OCI-LY3 (cell line): ENCODE data around the gene CDK17.
"Not testable (repeated sequence)": the region's sequence is repeated elsewhere in the genome, so short reads cannot be mapped to it uniquely, and the experiment has no call there.

Experiments used
- H2AFZ ChIP-seq: fragments of 200-600, 300-600 bp; shearing (Covaris generic); 2 replicates; pipeline ENCODE4 v1.6.0; 2014; ENCODE audit warnings: antibody characterized with exemption, low read depth, low read length
- H3K27ac ChIP-seq: fragments of 200-600, 300-600 bp; sonication (generic); 2 replicates; pipeline ENCODE4 v1.5.1; 2014; ENCODE audit warnings: mild to moderate bottlenecking, low read length, moderate library complexity, mixed read lengths
- H3K27me3 ChIP-seq: fragments of 200-600, 300-600 bp; sonication (generic); 2 replicates; pipeline ENCODE4 v1.6.1; 2014; ENCODE audit warnings: low read depth, low read length, mixed read lengths
- H3K36me3 ChIP-seq: fragments of 200-600, 300-600 bp; sonication (generic); replicated peaks from 2 replicates; pipeline ENCODE3; 2014; ENCODE audit warnings: low read depth, low read length, mixed read lengths
- H3K4me1 ChIP-seq: fragments of 300-600, 200-600 bp; sonication (generic); 2 replicates; pipeline ENCODE4 v1.6.1; 2014; ENCODE audit warnings: low read length, mixed read lengths
- H3K4me2 ChIP-seq: fragments of 200-600, 300-600 bp; sonication (generic); 2 replicates; pipeline ENCODE4 v1.6.1; 2014; ENCODE audit warnings: low read length, mixed read lengths
- H3K4me3 ChIP-seq: fragments of 300-600, 200-600 bp; sonication (generic); 2 replicates; pipeline ENCODE4 v1.5.1; 2014; ENCODE audit warnings: antibody characterized with exemption, mild to moderate bottlenecking, low read length, moderate library complexity
- H3K79me2 ChIP-seq: fragments of 300-600, 200-600 bp; shearing (Covaris generic); 2 replicates; pipeline ENCODE4 v1.6.1; 2014; ENCODE audit warnings: mild to moderate bottlenecking, low read length, mixed read lengths
- H3K9ac ChIP-seq: fragments of 300-600, 200-600 bp; shearing (Covaris generic); 2 replicates; pipeline ENCODE4 v1.6.0; 2014; ENCODE audit warnings: mild to moderate bottlenecking, low read length, moderate library complexity
- H3K9me3 ChIP-seq: fragments of 200-600, 300-600 bp; shearing (Covaris generic); 2 replicates; pipeline ENCODE4 v1.6.1; 2014; ENCODE audit warnings: low read length, mixed read lengths; ENCODE audit not compliant: insufficient read depth
- H4K20me1 ChIP-seq: fragments of 200-600, 300-600 bp; sonication (generic); 2 replicates; pipeline ENCODE4 v1.6.1; 2016; ENCODE audit warnings: low read length, mixed read lengths; ENCODE audit not compliant: insufficient read depth
- CTCF ChIP-seq: fragments of 200-600, 300-600 bp; sonication (generic); IDR thresholded peaks from 2 replicates; pipeline ENCODE4 v1.5.1; 2014; ENCODE audit warnings: antibody characterized with exemption, low read length, low read depth
- EZH2phosphoT487 ChIP-seq: fragments of 200-600 bp; shearing (Covaris generic); IDR thresholded peaks from 2 replicates; pipeline ENCODE4 v1.6.1; 2018; ENCODE audit warnings: antibody characterized with exemption, mixed run types, low read depth

Gene CDK17

GRCh38 chr12:96343347-96343954, 56.8 kb downstream of the CDK17 start:
- Histone ChIP-seq H3K9me3 (peaks cover 3% of the 10 kb centered on the region; the same call in 1 of the 2 replicates), H3K79me2 (peaks cover 34% of the 10 kb centered on the region), H3K27ac (no peak overlapping the region), H3K4me2 (no peak overlapping the region), H3K9ac (no peak overlapping the region), H3K27me3 (no peaks in the 10 kb centered on the region), H3K36me3 (peaks cover 3% of the 10 kb centered on the region), H2AFZ (no peak overlapping the region), H3K4me1 (0 out of 2 replicates have a peak, but pooled peaks cover 5% of the 10 kb centered on the region), H4K20me1 (no peaks in the 10 kb centered on the region), H3K4me3 (no peak overlapping the region)
- TF ChIP-seq EZH2phosphoT487 = no peak
- TF ChIP-seq CTCF = no peak

- not testable (repeated sequence) for H3K4me2 ChIP-seq, H3K9ac ChIP-seq, H2AFZ ChIP-seq, H3K27me3 ChIP-seq, H3K27ac ChIP-seq, H3K4me3 ChIP-seq, H3K9me3 ChIP-seq
- H4K20me1 ChIP-seq = peaks cover 11% of the 10 kb centered on the region; the same call in 1 of the 2 replicates
- H3K4me1 ChIP-seq = peaks cover 12% of the 10 kb centered on the region
- H3K36me3 ChIP-seq = peaks cover 14% of the 10 kb centered on the region
- peaks cover 21% of the 10 kb centered on the region for H3K79me2 ChIP-seq
These were observed 60.6 kb downstream of the CDK17 start for GRCh38 chr12:96339666-96340065.

- H3K9me3 ChIP-seq = peaks cover 7% of the 10 kb centered on the region; the same call in 1 of the 2 replicates
- H4K20me1 ChIP-seq = peaks cover 13% of the 10 kb centered on the region; the same call in 1 of the 2 replicates
- H3K4me2 ChIP-seq = no peak overlapping the region
- H3K79me2 ChIP-seq = peaks cover 22% of the 10 kb centered on the region
- no peak for TF ChIP-seq EZH2phosphoT487
- TF ChIP-seq CTCF = no peak
- H3K36me3 ChIP-seq = peaks cover 14% of the 10 kb centered on the region
- H3K27me3 ChIP-seq = no peaks in the 10 kb centered on the region
- no peak overlapping the region for H3K4me3 ChIP-seq
- peaks cover 13% of the 10 kb centered on the region for H3K4me1 ChIP-seq
- no peak overlapping the region for H3K9ac ChIP-seq
- no peak overlapping the region for H3K27ac ChIP-seq
- no peak overlapping the region for H2AFZ ChIP-seq
These were observed 61.3 kb downstream of the CDK17 start for GRCh38 chr12:96338852-96339471.

- TF ChIP-seq EZH2phosphoT487 (no peak), CTCF (no peak)
- H3K79me2 ChIP-seq = peaks cover 17% of the 10 kb centered on the region
- H3K27ac ChIP-seq = no peak overlapping the region
- H3K4me1 ChIP-seq = peaks cover 13% of the 10 kb centered on the region
- no peaks in the 10 kb centered on the region for H3K27me3 ChIP-seq
- no peak overlapping the region for H3K9ac ChIP-seq
- H3K9me3 ChIP-seq = peaks cover 6% of the 10 kb centered on the region; the same call in 1 of the 2 replicates
- H4K20me1 ChIP-seq = peaks cover 16% of the 10 kb centered on the region; the same call in 1 of the 2 replicates
- no peak overlapping the region for H2AFZ ChIP-seq
- H3K4me2 ChIP-seq = no peak overlapping the region
- H3K36me3 ChIP-seq = peaks cover 14% of the 10 kb centered on the region
- no peak overlapping the region for H3K4me3 ChIP-seq
These were observed 62.3 kb downstream of the CDK17 start for GRCh38 chr12:96337953-96338352.
